Stimulated activated naive CD8-positive, alpha-beta T cell treated with anti-CD3 and anti-CD28 coated beads, Interleukin-15, Interleukin-2, amounts not matched to agents 100 ng/mL and 50 ng/mL, for 24 hours (primary cell): ENCODE results near the gene EEPD1.

Experiments used
- H3K27ac Mint-ChIP-seq: one replicate; pipeline ENCODE4 v1.8.0; 2021; ENCODE audit warnings: mild to moderate bottlenecking, mixed read lengths
- H3K27me3 Mint-ChIP-seq: one replicate; pipeline ENCODE4 v1.8.0; 2021; ENCODE audit warnings: mixed read lengths
- H3K36me3 Mint-ChIP-seq: one replicate; pipeline ENCODE4 v1.8.0; 2021; ENCODE audit warnings: low read depth, mixed read lengths
- H3K4me1 Mint-ChIP-seq: one replicate; pipeline ENCODE4 v1.8.0; 2021; ENCODE audit warnings: low read depth, mixed read lengths
- H3K4me3 Mint-ChIP-seq: one replicate; pipeline ENCODE4 v1.8.0; 2021; ENCODE audit warnings: mild to moderate bottlenecking, mixed read lengths
- H3K9me3 Mint-ChIP-seq: one replicate; pipeline ENCODE4 v1.8.0; 2021; ENCODE audit warnings: mixed read lengths

Gene EEPD1

DNA sequence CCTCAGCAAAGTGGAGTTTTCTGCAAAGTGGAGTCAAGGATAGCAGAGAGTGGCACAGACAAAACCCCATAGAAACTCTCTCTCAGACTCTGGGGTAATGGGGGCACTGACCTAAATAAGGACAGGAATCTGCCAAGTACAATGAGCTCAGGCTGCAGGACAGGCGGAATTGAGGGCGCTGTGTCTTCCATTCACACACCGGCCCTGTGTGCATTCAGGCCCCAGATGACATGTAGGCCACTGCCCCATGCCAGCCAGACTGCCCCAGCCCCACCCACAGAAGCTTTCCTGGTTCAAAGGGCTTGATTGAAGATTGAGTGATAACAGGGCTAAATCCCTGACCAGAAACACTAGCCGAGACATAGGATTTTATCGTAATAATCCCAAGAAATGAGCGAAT lies 52.7 kb downstream of the EEPD1 start:
- peaks cover 36% of the 10 kb centered on the region for H3K4me1 Mint-ChIP-seq
- no peak overlapping the region for H3K4me3 Mint-ChIP-seq
- no peaks in the 10 kb centered on the region for H3K36me3 Mint-ChIP-seq
- H3K27me3 Mint-ChIP-seq: no peaks in the 10 kb centered on the region
- no peaks in the 10 kb centered on the region for H3K9me3 Mint-ChIP-seq
- H3K27ac Mint-ChIP-seq: no peak overlapping the region

DNA sequence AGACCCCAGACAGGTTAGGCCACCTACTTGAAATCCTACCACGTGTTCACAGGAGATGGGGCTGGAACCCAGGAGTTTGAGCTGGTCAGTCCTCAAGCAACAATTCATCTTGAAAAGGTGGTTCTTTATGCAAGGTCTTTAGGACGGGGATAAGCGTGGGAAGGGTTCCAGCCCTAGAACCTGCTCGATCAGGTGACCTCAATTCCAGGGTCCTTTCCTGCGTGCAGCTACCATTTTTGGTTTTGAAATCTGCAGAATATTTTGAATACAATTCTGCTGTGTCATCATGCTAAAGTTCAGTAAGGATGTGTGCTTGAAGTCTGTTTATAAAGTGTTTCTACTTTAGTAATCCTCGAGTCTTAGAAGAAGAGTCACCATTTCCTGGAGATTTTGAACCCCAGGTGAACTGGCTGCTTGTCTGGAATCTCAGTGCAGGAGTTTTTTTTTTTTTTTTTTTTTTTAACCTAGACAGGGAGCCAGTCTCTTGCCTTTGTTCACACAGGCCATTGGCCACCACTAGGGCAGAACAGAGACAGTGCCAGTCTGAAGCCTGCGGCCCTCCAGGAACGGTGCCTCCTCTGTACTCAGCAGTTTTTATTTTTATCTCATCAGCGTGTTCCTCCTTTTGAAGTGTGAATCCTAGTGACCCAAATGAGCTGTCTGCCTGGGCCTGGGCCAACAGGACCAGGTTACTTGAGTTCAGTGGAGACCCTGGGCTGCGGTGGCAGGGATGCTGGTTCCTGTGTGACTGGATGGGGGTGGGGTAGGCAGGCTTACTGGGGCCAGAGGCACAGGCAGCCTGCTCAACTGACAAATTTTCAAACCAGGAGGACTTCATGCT lies 54.6 kb downstream of the EEPD1 start:
- Mint-ChIP-seq H3K27ac (peak overlapping the region; percentile 36), H3K9me3 (no peaks in the 10 kb centered on the region), H3K27me3 (no peaks in the 10 kb centered on the region), H3K4me1 (peaks cover 30% of the 10 kb centered on the region), H3K36me3 (no peaks in the 10 kb centered on the region), H3K4me3 (no peak overlapping the region)

DNA sequence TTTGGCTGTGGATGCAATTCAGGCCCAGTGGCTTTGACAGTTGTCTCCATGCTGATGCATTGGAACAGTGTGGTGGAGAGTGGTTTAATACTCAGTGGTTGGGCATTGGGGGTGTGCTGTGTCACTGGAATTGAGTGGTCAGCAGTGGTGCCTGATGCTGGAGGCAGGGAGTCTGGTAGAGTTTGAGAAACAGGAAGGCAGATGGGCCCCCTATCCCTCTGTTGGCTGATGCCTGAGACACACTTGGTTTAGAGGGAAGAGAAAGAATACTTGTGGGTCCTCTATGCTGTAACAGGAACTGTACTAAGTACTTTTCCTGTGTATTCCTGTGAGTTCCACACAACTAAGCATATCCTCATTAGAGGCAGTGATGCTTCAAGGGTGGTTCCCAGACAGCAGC lies 55.4 kb downstream of the EEPD1 start:
- Mint-ChIP-seq H3K9me3 (no peaks in the 10 kb centered on the region), H3K4me3 (no peak overlapping the region)

DNA sequence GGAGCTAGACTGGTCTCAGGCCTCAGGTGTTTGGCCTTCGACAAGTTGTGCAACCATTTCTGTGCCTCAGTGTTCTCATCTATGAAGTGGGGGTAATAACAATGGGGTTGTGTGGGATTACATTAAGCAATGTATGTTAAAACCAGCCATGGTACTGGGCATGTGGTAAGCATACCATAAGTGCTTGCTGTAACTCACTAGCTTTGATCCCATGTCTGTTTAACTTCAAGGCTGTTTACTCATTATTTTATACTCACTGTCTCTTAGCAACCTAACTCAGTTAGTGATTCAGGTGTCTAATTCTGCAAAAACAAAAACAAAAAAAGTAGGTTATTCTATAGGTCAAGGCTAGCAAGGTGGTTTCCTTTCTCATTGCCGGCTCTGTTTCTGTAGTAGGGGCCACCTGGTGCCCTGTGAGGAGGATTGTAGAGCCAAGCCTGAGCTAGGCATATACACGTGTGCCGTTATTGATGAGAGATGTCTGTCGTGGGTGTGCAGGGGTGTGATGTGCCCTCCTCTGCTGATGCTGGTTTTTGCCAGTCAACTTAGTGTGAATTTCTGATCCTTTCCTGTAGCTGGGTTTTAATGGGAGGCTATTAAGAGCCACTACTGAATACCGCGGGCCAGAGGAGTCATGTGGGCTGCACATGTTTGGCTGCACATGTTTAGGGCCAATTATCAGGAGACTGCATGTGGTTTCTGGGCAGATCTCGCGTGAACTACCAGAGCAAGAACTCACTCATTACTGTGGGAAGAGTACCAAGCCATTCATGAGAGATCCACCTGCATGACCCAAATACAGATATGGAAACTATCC lies 56.2 kb downstream of the EEPD1 start:
- no peaks in the 10 kb centered on the region for H3K9me3 Mint-ChIP-seq
- H3K27ac Mint-ChIP-seq: no peak overlapping the region
- peaks cover 24% of the 10 kb centered on the region for H3K4me1 Mint-ChIP-seq
- no peaks in the 10 kb centered on the region for H3K36me3 Mint-ChIP-seq
- no peaks in the 10 kb centered on the region for H3K27me3 Mint-ChIP-seq
- no peak overlapping the region for H3K4me3 Mint-ChIP-seq

More for the DNA sequence above, 55.4 kb downstream of the EEPD1 start:
- Mint-ChIP-seq H3K27ac (no peak overlapping the region), H3K27me3 (no peaks in the 10 kb centered on the region), H3K36me3 (no peaks in the 10 kb centered on the region), H3K4me1 (peaks cover 27% of the 10 kb centered on the region)

DNA sequence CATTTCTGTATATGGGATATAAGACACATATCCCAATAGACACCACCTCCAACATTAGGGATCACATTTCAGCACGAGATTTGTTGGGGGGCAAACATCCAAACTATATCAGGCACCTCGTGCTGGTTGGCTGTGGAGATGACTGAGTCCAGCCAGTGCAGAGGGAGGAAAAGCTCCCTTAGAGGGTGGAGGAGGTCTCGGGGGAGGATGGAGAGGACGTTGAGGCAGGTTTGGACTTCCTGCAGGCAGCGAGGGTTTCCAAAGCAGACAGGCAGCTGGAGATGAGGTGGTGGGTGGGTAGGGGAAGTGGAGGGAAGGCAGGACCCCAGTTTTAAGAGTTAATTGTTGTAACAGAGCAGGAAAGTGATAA lies 56.7 kb downstream of the EEPD1 start:
- H3K36me3 Mint-ChIP-seq: no peaks in the 10 kb centered on the region
- no peaks in the 10 kb centered on the region for H3K27me3 Mint-ChIP-seq
- H3K4me3 Mint-ChIP-seq: no peak overlapping the region

DNA sequence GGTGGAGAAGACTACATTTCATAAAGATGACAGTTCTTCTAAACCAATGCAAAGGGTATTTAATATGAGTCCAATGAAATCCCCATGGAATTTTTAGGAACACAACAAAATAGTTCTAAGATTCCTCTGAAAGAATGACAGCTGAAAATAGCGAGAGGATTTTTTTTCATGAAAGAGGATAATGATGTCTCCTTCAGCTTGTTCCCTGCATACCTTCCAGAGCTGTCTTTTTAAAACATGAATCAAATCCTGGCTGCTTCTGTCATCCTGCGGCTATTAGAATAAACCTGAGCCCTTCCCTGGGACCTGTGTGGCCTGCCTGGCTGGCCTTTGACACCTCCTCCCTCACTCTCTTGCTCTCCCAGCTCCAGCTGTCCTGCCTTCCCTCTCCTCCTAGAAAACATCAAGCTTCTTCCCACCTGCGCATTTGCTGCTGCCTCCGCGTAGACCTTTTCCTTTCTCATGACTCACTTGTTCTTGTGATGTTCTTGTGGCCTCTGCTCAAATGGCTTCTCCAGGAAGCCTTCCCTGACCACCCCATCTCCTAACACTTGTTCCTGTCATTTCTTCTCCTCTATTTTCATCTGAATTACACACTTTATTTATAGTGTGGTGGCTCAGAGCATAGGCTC lies 57.4 kb downstream of the EEPD1 start:
- Mint-ChIP-seq H3K27me3 (no peaks in the 10 kb centered on the region), H3K4me1 (peaks cover 24% of the 10 kb centered on the region), H3K4me3 (no peak overlapping the region), H3K27ac (no peak overlapping the region), H3K9me3 (no peaks in the 10 kb centered on the region), H3K36me3 (no peaks in the 10 kb centered on the region)

More for the DNA sequence above, 56.7 kb downstream of the EEPD1 start:
- Mint-ChIP-seq H3K4me1 (peaks cover 24% of the 10 kb centered on the region), H3K27ac (no peak overlapping the region), H3K9me3 (no peaks in the 10 kb centered on the region)

DNA sequence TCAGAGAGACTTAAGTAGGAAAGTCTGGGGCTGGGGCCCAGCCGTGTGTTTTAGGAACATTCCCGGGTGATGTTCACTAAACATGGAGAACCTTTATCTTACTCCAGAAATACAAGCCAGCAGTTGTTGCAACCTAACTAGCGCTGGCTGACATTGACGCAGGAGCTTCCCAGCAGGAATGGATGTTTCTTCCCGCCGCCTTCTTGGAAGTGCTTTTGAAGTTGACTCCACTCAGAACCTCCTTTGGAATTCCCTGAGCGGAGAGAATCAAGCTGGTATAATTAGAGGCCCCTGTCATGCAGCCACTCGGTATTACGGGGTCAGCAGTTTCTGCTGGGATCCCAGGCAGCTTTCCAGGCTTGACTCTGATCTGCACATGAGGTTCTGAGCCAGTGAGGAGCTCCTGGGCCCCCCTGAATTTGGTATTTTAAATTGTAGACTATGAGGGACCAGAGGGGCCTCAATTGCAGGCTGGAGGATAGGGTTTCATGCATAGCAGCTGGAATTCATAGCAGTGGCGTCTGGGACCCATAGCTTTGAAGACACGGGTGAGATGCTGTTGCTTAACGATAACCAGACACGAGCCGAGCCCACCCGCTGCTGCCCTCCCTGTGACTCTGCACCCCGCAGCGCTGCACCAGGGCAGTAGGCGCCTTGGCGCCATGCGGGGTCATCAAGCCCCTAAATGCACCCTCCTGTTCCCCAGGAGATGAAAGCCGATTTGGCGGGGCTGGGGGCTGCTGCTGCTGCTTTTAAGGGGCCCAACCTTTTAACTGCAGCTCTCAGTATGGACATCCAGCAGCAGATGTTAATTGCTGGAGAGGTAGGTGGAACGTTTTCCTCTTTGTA lies 61.8 kb downstream of the EEPD1 start:
- no peaks in the 10 kb centered on the region for H3K36me3 Mint-ChIP-seq
- no peaks in the 10 kb centered on the region for H3K9me3 Mint-ChIP-seq
- H3K4me3 Mint-ChIP-seq: no peak overlapping the region
- no peaks in the 10 kb centered on the region for H3K27me3 Mint-ChIP-seq
- H3K4me1 Mint-ChIP-seq: peaks cover 4% of the 10 kb centered on the region
- H3K27ac Mint-ChIP-seq: no peak overlapping the region

DNA sequence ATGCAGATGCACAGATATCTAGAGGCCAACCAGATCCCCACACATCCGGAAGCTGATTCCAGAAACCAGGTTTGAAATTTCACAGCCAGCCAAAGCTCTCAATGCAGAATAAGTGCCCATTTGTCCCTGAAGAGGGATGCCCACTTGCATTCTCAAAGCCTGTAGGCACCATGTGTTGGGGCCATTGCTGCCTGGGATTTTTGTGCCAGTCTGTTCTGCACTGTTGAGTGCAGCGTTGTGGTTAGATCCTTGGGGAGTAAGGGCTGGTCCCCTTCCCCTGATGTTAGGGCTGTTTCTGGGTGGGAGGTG lies 62.4 kb downstream of the EEPD1 start:
- H3K4me1 Mint-ChIP-seq: peaks cover 4% of the 10 kb centered on the region

DNA sequence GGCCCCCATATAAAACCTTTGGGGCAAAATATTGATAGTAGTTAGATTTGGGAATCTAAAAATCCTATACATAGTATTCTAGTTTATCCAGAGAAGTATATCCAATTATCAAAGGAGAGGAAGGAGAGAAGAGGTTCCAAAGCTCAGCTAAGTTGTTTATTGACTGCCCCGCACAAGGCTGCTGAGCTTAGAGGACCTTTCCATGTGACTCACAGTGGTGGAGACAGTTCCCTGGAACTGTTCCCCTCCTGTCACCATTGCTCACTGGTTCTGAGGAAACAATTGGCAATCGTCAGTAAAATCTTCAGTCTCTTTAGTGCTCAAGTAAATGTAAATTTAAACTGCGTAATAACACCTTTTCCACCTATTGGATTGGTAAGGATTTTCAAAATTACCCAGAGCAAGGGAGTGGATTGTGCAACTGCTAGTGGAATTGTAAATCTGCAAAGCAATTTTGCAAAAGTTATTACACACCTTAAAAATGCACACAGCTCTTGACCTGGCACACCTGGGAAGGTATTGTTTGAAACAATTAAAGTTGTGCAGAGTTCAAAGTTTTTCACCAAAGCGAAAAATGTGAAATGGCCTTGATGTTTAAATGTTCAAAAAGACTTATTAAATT lies 63.1 kb downstream of the EEPD1 start:
- Mint-ChIP-seq H3K4me1 (peaks cover 4% of the 10 kb centered on the region), H3K27ac (no peak overlapping the region), H3K4me3 (no peak overlapping the region), H3K27me3 (no peaks in the 10 kb centered on the region), H3K36me3 (no peaks in the 10 kb centered on the region), H3K9me3 (no peaks in the 10 kb centered on the region)

More for the DNA sequence above, 62.4 kb downstream of the EEPD1 start:
- Mint-ChIP-seq H3K27me3 (no peaks in the 10 kb centered on the region), H3K9me3 (no peaks in the 10 kb centered on the region), H3K4me3 (no peak overlapping the region), H3K36me3 (no peaks in the 10 kb centered on the region), H3K27ac (no peak overlapping the region)

DNA sequence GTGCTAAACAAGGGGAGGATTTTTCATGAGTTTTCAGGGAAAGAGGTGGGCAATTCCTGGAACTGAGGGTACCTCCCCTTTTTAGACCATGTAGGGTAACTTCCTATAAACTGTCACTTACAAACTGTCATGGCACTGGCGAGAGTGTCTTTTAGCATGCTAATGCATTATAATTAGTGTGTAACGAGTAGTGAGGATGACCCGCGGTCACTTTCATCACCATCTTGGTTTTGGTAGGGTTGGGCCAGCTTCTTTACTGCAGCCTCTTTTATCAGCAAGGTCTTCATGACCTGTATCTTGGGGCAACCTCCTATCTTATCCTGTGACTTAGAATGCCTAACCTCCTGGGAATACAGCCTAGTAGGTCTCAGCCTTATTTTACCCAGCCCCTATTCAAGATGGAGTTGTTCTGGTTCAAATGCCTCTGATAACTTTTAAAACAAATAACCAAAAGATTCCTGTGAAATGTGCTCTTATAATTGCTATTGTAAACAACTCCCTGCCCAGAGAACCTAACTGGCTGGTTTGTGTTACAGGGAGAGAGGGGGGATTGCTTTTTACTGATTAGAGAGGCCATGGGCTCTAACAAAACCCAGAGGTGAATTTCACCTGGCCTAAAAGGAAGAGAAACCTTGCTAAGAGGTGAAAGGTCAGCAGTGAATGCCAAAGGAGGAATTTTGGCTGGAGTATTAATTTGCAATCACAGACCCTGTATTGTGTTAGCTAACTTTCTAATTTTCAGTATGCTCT lies 64.3 kb downstream of the EEPD1 start:
- Mint-ChIP-seq H3K27me3 (no peaks in the 10 kb centered on the region), H3K4me1 (peaks cover 4% of the 10 kb centered on the region), H3K9me3 (no peaks in the 10 kb centered on the region), H3K36me3 (no peaks in the 10 kb centered on the region), H3K4me3 (no peak overlapping the region), H3K27ac (no peak overlapping the region)

DNA sequence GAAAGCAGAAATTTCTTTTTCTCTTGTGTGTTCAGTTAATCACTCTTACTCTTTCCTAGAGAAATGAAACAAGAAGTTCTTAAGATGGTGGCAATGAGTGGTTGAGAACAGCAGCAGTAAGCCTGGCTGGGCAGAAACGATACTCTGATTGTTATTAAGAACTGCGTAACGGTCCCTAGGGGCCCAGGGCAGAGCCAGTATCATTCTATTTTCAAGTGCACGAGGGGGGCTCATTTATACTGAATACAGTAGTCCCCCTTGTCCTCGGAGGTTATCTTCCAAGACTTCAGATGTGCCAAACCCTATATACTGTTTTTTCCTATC lies 64.9 kb downstream of the EEPD1 start:
- Mint-ChIP-seq H3K4me3 (no peak overlapping the region), H3K27ac (no peak overlapping the region), H3K27me3 (no peaks in the 10 kb centered on the region), H3K4me1 (peaks cover 4% of the 10 kb centered on the region), H3K36me3 (no peaks in the 10 kb centered on the region), H3K9me3 (no peaks in the 10 kb centered on the region)

DNA sequence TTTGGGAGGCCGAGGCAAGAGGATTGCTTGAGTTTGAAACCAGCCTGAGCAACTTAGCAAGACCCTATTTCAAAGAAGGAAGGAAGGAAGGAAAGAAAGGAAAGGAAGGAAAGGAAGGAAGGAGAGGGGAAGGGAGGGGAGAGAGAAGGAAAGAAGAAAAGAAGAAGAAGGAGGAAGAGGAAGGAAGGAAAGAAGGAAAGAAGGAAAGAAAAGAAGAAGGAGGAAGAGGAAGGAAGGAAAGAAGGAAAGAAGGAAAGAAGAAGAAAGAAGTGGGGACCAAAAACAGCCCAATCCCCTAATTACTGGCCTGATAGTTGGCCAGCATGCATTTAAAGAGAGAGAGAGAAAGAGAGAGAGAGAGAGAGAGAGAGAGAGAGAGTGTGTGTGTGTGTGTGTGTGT lies 66.4 kb downstream of the EEPD1 start:
- H3K27me3 Mint-ChIP-seq: no peaks in the 10 kb centered on the region
- H3K9me3 Mint-ChIP-seq: no peaks in the 10 kb centered on the region
- H3K36me3 Mint-ChIP-seq: no peaks in the 10 kb centered on the region
- no peak overlapping the region for H3K4me3 Mint-ChIP-seq
- H3K27ac Mint-ChIP-seq: no peak overlapping the region
- no peaks in the 10 kb centered on the region for H3K4me1 Mint-ChIP-seq

DNA sequence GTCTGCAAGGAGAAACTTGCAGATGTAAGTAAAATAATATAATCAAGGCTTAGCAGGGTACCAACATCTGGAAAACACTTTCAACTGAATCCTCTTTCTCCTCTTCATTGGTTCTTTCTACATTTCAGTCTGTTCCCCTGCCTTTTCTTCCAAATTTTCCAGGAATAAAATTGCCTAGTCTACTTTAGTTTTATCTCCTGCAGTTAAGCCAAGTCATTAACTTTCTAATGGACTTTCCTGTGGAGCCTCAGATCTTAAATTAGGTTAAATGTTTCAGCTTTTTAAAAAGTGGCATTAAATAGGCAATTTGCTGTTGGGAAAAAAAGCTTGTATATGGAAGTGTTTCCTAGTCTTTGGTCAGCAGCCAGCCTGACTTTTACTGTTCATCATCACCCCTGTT lies 70.8 kb downstream of the EEPD1 start:
- no peaks in the 10 kb centered on the region for H3K27me3 Mint-ChIP-seq

More for the DNA sequence above, 70.8 kb downstream of the EEPD1 start:
- no peaks in the 10 kb centered on the region for H3K9me3 Mint-ChIP-seq
- H3K27ac Mint-ChIP-seq: no peak overlapping the region
- no peak overlapping the region for H3K4me3 Mint-ChIP-seq
- H3K36me3 Mint-ChIP-seq: no peaks in the 10 kb centered on the region
- H3K4me1 Mint-ChIP-seq: no peaks in the 10 kb centered on the region
